OCI-LY7 (cell line): ENCODE data around the gene SHOX. TPM values are rescaled to one million over a fixed set of nuclear protein-coding genes. Genes with fewer than 3 reads are reported as not detected.
"Not testable (repeated sequence)": the region's sequence is repeated elsewhere in the genome, so short reads cannot be mapped to it uniquely, and the experiment has no call there.

ENCODE experiments used
- BruUV-seq: library from RNA; stranded (reverse); fragments of 400-500 nt; replicated peaks from 2 replicates; lab custom pipeline; 2021; lab: Mats Ljungman, UMichigan
- CTCF ChIA-PET: fragments of 300-600 bp; sonication (Branson Sonifier 250); formaldehyde crosslinking; loops from one replicate; lab custom pipeline; 2022; ENCODE audit warnings: antibody characterized with exemption; ENCODE audit not compliant: unreplicated experiment; lab: Charles Lee
- POLR2A ChIA-PET: fragments of 300-600 bp; sonication (Branson Sonifier 250); formaldehyde crosslinking; loops from one replicate; lab custom pipeline; 2022; ENCODE audit warnings: antibody characterized with exemption; lab: Charles Lee
- DNase-seq: peaks from one replicate; pipeline ENCODE4 v3.0.0-alpha.2; 2015; ENCODE audit warnings: low spot score
- H2AFZ ChIP-seq: fragments of 200-600 bp; sonication (generic), shearing (Covaris generic); 2 replicates; pipeline ENCODE4 v1.6.1; 2014; ENCODE audit warnings: mild to moderate bottlenecking, antibody characterized with exemption, low read length, moderate library complexity
- H3K27ac ChIP-seq: fragments of 200-600 bp; sonication (generic); 2 replicates; pipeline ENCODE4 v1.5.1; 2014; ENCODE audit warnings: mixed run types, low read depth, mild to moderate bottlenecking, moderate library complexity, low read length, inconsistent platforms; ENCODE audit not compliant: poor library complexity, severe bottlenecking
- H3K36me3 ChIP-seq: fragments of 200-600 bp; sonication (generic); 2 replicates; pipeline ENCODE4 v1.6.1; 2014; ENCODE audit warnings: mild to moderate bottlenecking, antibody characterized with exemption, low read length, moderate library complexity, mixed read lengths; ENCODE audit not compliant: insufficient read depth
- H3K4me1 ChIP-seq: fragments of 200-600 bp; sonication (generic); 2 replicates; pipeline ENCODE4 v1.5.1; 2014; ENCODE audit warnings: mild to moderate bottlenecking, low read length; ENCODE audit not compliant: insufficient read depth, poor library complexity, severe bottlenecking
- H3K4me2 ChIP-seq: fragments of 200-600 bp; sonication (generic); 2 replicates; pipeline ENCODE4 v1.6.1; 2014; ENCODE audit warnings: mild to moderate bottlenecking, low read length
- H3K4me3 ChIP-seq: fragments of 200-600 bp; sonication (generic); 2 replicates; pipeline ENCODE4 v1.5.1; 2014; ENCODE audit warnings: mild to moderate bottlenecking, low read depth, low read length; ENCODE audit not compliant: poor library complexity, severe bottlenecking
- H3K79me2 ChIP-seq: fragments of 200-600 bp; sonication (generic); 2 replicates; pipeline ENCODE4 v1.6.1; 2016; ENCODE audit warnings: low read depth, mild to moderate bottlenecking, low read length, moderate library complexity, mixed read lengths; ENCODE audit not compliant: insufficient read depth
- H3K9me2 ChIP-seq: fragments of 200-600 bp; sonication (generic); 2 replicates; pipeline ENCODE4 v1.6.1; 2016; ENCODE audit warnings: mild to moderate bottlenecking, low read length, mixed read lengths; ENCODE audit not compliant: insufficient read depth
- H3K9me3 ChIP-seq: fragments of 200-600 bp; sonication (generic); 2 replicates; pipeline ENCODE4 v1.6.1; 2014; ENCODE audit warnings: mild to moderate bottlenecking, mixed run types, low read length, mixed read lengths
- H4K20me1 ChIP-seq: fragments of 200-600 bp; sonication (generic); 2 replicates; pipeline ENCODE4 v1.6.1; 2014; ENCODE audit warnings: mild to moderate bottlenecking, antibody characterized with exemption, low read length, moderate library complexity, mixed read lengths; ENCODE audit not compliant: insufficient read depth
- CTCF ChIP-seq: fragments of 200-600 bp; sonication (generic); conservative IDR thresholded peaks from 2 replicates; pipeline ENCODE4 v1.5.1; 2014; ENCODE audit warnings: mild to moderate bottlenecking, antibody characterized with exemption, low read length, moderate library complexity, mixed read lengths
- EZH2phosphoT487 ChIP-seq: fragments of 200-600 bp; sonication (generic); IDR thresholded peaks from 2 replicates; pipeline ENCODE4 v1.6.1; 2018; ENCODE audit warnings: low read depth, borderline replicate concordance, mild to moderate bottlenecking, mixed run types, antibody characterized with exemption, low read length, moderate library complexity, mixed read lengths
- intact Hi-C: fragments of 100-400 bp; cut with micrococcal nuclease; formaldehyde crosslinking; loops from one replicate; pipeline ENCODE4 v1.10.0; 2022; ENCODE audit not compliant: unreplicated experiment
- total RNA-seq, 2 experiments: library from RNA; depleted of rRNA in 1 of 2; stranded (reverse); fragments of >200 nt in 1 of 2; shearing (Covaris generic) in 1 of 2; gene quantifications; 2 replicates each; pipeline ENCODE4 v1.2.3, GENCODE V29; 2014 to 2022

SHOX gene
- total RNA-seq, 2 experiments from 2014 or later, result not detected

- Histone ChIP-seq H3K9me2 (no peaks in the 10 kb centered on the region), H3K79me2 (no peaks in the 10 kb centered on the region), H3K9me3 (peaks cover 9% of the 10 kb centered on the region; the same call in 1 of the 2 replicates), H3K4me1 (no peaks in the 10 kb centered on the region), H3K4me3 (no peak overlapping the region), H3K27ac (no peak overlapping the region), H3K36me3 (no peaks in the 10 kb centered on the region), H4K20me1 (no peaks in the 10 kb centered on the region), H2AFZ (no peak overlapping the region), H3K4me2 (no peak overlapping the region)
- TF ChIP-seq EZH2phosphoT487 (no peak), CTCF (no peak)
- no peak for DNase-seq
- BruUV-seq, result no TSS peak
- POLR2A ChIA-PET, result no interaction called here
- CTCF ChIA-PET, result no interaction called here
- intact Hi-C loops, result no loop called here
Observed at GRCh38 chrX:614136-614535, 16.5 kb upstream of the SHOX start.

- H2AFZ ChIP-seq, result no peak overlapping the region
- no peaks in the 10 kb centered on the region for H3K36me3 ChIP-seq
- H3K4me1 ChIP-seq, result no peaks in the 10 kb centered on the region
- no peaks in the 10 kb centered on the region for H3K9me2 ChIP-seq
- no peak overlapping the region for H3K4me3 ChIP-seq
- H3K4me2 ChIP-seq, result no peak overlapping the region
- intact Hi-C loops, result no loop called here
- H4K20me1 ChIP-seq, result no peaks in the 10 kb centered on the region
- CTCF ChIA-PET, result no interaction called here
- H3K79me2 ChIP-seq, result no peaks in the 10 kb centered on the region
- no peak overlapping the region for H3K27ac ChIP-seq
- no peak for TF ChIP-seq EZH2phosphoT487
- TF ChIP-seq CTCF, result no peak
- DNase-seq, result no peak
- H3K9me3 ChIP-seq, result no peaks in the 10 kb centered on the region
- no TSS peak for BruUV-seq
- POLR2A ChIA-PET, result no interaction called here
Observed at GRCh38 chrX:617401-617800, 13.2 kb upstream of the SHOX start.

GRCh38 chrX:617891-618290, 12.7 kb upstream of the SHOX start:
- no peaks in the 10 kb centered on the region for H3K79me2 ChIP-seq
- intact Hi-C loops, result no loop called here
- CTCF ChIA-PET, result no interaction called here
- no peak overlapping the region for H2AFZ ChIP-seq
- no peak overlapping the region for H3K4me2 ChIP-seq
- no peak overlapping the region for H3K27ac ChIP-seq
- DNase-seq, result no peak
- no peaks in the 10 kb centered on the region for H3K9me2 ChIP-seq
- BruUV-seq, result no TSS peak
- POLR2A ChIA-PET, result no interaction called here
- H3K36me3 ChIP-seq, result no peaks in the 10 kb centered on the region
- no peaks in the 10 kb centered on the region for H3K9me3 ChIP-seq
- no peak overlapping the region for H3K4me3 ChIP-seq
- no peaks in the 10 kb centered on the region for H3K4me1 ChIP-seq
- TF ChIP-seq EZH2phosphoT487 (no peak), CTCF (no peak)
- H4K20me1 ChIP-seq, result no peaks in the 10 kb centered on the region

- H3K4me2 ChIP-seq, H4K20me1 ChIP-seq, BruUV-seq, H3K36me3 ChIP-seq, intact Hi-C loops, H3K9me2 ChIP-seq, H2AFZ ChIP-seq, DNase-seq, POLR2A ChIA-PET, CTCF ChIA-PET, H3K27ac ChIP-seq, H3K9me3 ChIP-seq, H3K4me1 ChIP-seq, H3K79me2 ChIP-seq, H3K4me3 ChIP-seq: not testable (repeated sequence)
Observed at GRCh38 chrX:618304-618703, 12.3 kb upstream of the SHOX start.
